ENCODE data around the gene CST11.

CST11 gene

GRCh38 chr20:23410916-23411695 lies 41.6 kb downstream of the CST11 start:
- H3K27ac ChIP-seq = no peak overlapping the region
- H3K4me3 ChIP-seq (ENCODE audit: low read depth, low read length) = no peak overlapping the region
- TF ChIP-seq CTCF (IDR thresholded peaks at IDR 0.05; ENCODE audit: low read depth, low read length, missing control alignments) = no peak
- no peaks in the 10 kb centered on the region for H3K27me3 ChIP-seq (replicated peaks)
- no peak for DNase-seq
- H3K36me3 ChIP-seq (replicated peaks) = no peaks in the 10 kb centered on the region
- in situ Hi-C loops (cut with HindIII; ENCODE audit: low pct_ligation_motif_present, low sequenced_read_pairs) = no loop called here

- in situ Hi-C loops (cut with HindIII; ENCODE audit: low pct_ligation_motif_present, low sequenced_read_pairs) = no loop called here
- no peak for TF ChIP-seq CTCF (IDR thresholded peaks at IDR 0.05; ENCODE audit: low read depth, low read length, missing control alignments)
- H3K36me3 ChIP-seq (replicated peaks) = no peaks in the 10 kb centered on the region
These were observed 42.9 kb downstream of the CST11 start for GRCh38 chr20:23409800-23410199.

GRCh38 chr20:23408957-23409356 lies 43.7 kb downstream of the CST11 start:
- in situ Hi-C loops (cut with HindIII; ENCODE audit: low pct_ligation_motif_present, low sequenced_read_pairs) = no loop called here
- Histone ChIP-seq H3K36me3 (replicated peaks) (no peaks in the 10 kb centered on the region), H3K27me3 (replicated peaks) (no peaks in the 10 kb centered on the region), H3K4me3 (ENCODE audit: low read depth, low read length) (no peak overlapping the region), H3K27ac (no peak overlapping the region)
- no peak for DNase-seq
- no peak for TF ChIP-seq CTCF (IDR thresholded peaks at IDR 0.05; ENCODE audit: low read depth, low read length, missing control alignments)

More at GRCh38 chr20:23409800-23410199, 42.9 kb downstream of the CST11 start:
- no peak for DNase-seq
- no peaks in the 10 kb centered on the region for H3K27me3 ChIP-seq (replicated peaks)
- H3K4me3 ChIP-seq (ENCODE audit: low read depth, low read length) = no peak overlapping the region
- H3K27ac ChIP-seq = no peak overlapping the region

GRCh38 chr20:23407781-23408464 lies 44.8 kb downstream of the CST11 start:
- Histone ChIP-seq H3K36me3 (replicated peaks) (no peaks in the 10 kb centered on the region), H3K4me3 (ENCODE audit: low read depth, low read length) (no peak overlapping the region), H3K27ac (no peak overlapping the region), H3K27me3 (replicated peaks) (no peaks in the 10 kb centered on the region)
- no peak for DNase-seq
- in situ Hi-C loops (cut with HindIII; ENCODE audit: low pct_ligation_motif_present, low sequenced_read_pairs) = no loop called here
- TF ChIP-seq CTCF (IDR thresholded peaks at IDR 0.05; ENCODE audit: low read depth, low read length, missing control alignments) = no peak

GRCh38 chr20:23406880-23407279 lies 45.8 kb downstream of the CST11 start:
- in situ Hi-C loops (cut with HindIII; ENCODE audit: low pct_ligation_motif_present, low sequenced_read_pairs) = no loop called here
- H3K27me3 ChIP-seq (replicated peaks) = no peaks in the 10 kb centered on the region
- H3K4me3 ChIP-seq (ENCODE audit: low read depth, low read length) = no peak overlapping the region
- no peaks in the 10 kb centered on the region for H3K36me3 ChIP-seq (replicated peaks)
- H3K27ac ChIP-seq = no peak overlapping the region
- DNase-seq = no peak
- no peak for TF ChIP-seq CTCF (IDR thresholded peaks at IDR 0.05; ENCODE audit: low read depth, low read length, missing control alignments)
